Tongue (tissue), 2 donors: ENCODE results near the gene AMIGO1. TPM values are rescaled to one million over a fixed set of nuclear protein-coding genes. Genes with fewer than 3 reads are reported as not detected.

ENCODE experiments used
- DNase-seq: peaks from one replicate; pipeline ENCODE4 v3.0.0-alpha.2; 2015
- total RNA-seq: library from RNA; depleted of rRNA; stranded (reverse); fragments of >200 nt; gene quantifications from one replicate; pipeline ENCODE4 v1.2.3, GENCODE V29; 2014

Gene AMIGO1
- total RNA-seq, 1 donor from 2014 or later, result 9.1 TPM

DNA sequence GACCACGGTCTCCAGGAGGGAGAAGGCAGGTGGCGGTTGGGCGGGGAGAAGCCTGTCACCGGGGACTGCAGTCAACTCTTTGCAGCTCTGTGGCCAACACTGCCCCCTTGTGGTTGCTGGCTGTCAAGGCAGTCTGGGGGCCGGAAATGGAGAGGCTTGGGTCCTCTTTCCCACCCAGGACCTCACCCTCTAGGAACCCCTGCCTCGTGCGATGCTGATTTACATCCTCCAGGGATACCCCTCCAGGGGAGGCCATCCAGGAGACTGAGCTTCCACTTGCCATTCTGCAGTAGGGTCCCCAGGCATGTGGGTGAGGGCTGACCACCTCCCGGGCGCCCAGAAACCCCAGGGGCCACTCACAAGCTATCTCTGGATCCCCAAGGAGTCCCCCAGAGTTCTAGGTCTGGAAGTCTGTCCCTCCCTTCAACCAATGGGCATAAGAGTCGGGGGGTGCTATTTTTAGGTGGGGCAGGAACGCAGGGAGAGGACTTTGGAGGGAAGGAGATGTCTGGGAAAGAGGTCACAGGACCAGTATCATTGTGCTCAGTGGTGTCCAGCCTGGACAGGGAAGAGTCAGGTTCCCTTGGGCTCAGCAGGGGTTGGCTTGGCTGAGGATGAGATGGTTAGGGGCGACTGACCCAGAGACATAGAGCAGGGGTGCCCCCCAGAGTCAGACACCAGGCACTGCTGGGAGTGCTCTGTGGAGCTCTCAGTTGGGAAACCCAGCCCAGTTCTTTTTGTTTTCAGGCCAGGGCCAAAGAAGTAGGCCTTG lies 23.0 kb upstream of the AMIGO1 start:
- DNase-seq, result peak; percentile 94

DNA sequence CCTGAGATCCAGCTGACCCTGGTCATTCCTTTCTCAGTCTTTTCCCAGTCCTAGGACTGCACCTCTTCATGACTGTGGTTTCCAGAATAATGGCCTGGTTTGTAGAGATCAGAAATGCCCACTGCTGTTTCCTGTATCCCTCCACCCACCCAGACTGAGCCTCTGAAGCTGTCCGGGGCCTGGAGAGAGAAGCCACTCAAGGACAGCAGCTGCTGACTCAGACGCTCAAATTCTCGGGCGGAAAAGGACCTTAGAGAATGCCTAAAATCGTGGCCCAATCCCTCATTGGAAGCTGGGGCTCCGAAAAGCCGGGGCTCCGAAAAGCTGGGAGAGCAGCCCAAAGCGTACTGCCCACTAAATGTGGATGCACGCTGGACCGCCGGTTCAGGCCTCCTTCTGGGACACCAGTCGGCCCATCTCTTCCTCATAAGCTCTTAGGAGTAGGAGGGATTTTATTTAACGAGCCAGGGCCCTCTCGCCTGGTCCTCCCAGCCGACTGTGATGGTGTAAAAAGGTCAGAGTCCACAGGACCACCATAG lies 22.4 kb upstream of the AMIGO1 start:
- no peak for DNase-seq

DNA sequence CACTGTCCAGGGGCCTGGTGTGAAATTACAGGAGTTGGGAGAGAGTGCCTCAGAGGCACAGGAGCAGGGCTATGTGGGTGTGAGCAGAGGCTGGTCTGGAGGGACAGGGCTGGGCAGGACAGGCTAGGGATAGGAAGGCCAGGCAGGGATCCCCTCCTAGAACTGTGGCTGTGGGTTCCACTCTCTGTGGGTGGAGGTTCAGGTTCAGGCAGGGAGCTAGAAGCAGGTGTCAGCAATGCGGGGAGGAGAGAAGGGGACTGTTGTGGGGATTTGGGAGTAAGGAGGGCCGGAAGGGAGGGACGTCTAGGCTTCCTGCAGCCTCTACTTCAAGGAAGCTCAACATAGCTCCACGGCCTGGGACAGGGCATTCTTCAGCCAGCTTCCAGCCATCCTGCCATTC lies 21.9 kb upstream of the AMIGO1 start:
- DNase-seq, result no peak

DNA sequence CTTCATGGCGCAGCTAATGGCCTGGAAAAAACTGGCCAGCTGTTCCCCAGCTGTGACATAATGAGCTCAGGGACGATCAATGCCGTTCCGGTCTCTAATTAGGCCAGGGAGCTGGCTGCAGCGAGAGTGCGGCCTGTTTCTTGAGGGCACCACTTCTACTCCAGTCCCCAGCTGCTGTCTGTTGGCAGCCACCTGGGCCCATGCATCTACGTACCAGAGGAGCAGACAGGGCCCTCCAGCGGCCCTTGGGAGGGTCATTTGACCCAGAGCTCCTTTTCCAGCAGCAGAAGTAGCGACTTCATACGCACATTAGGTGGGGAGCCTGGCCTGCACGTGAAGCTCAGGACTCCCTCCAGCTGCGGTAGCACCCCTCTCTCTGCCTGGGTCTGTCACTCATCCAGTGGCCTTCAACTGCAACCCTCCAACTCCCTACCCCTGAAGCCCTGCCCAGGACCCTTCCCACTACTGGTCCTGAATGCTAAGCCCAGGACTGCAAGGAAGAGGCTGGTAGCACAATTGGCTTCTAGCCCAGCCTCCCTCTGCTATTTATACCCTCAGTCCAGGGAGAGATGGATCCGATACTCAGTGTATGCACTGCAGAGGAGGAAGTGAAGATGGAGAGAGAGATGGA lies 21.0 kb upstream of the AMIGO1 start:
- peak; percentile 97 for DNase-seq

DNA sequence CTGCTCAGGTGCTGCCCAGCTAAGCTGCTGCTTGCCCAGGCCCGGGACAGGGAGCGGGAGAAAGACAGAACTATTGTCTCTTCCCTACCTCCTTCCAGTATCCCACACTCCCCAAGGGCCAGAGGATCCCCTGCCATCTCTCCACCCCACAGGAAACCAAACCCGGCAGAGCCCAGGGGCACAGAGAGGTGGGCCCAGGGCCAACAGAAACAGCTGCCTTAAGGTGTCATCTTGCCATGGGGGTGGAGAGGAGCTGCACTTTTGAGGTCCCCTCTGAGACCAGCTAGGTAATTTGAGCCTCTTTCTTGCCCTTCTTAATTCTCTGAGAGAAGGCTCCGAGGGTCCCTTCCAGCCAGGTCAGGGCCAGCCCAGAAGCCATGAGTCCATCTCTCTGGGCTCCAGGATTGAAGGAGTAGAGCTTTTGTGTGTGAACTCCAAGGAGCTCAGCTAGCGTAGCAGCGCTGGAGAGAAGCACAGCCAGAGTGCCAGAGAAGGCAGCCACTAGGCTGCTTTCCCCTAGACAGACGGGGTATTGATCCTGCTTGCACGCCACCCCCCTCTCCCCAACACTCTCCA lies 20.4 kb upstream of the AMIGO1 start:
- peak; percentile 91 for DNase-seq

DNA sequence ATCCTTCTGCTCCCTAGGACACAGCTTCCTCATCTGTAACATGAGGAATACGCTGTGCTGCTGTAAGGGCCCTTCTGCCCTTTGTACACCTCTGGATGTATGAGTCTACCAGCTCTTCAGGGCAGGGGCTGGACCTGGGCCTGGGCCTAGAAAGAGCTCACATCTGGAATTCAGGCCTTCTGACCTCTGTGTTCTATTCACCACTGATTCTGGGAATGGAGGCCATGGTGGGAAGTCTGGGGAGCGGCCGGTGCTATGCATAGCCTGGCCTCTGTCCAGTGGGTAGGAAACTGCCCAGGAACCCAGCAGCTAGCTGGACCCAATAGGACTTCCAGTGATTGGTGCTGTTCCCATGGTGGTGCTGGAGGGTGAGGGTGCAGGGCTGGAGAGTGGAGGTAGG lies 19.2 kb upstream of the AMIGO1 start:
- no peak for DNase-seq

DNA sequence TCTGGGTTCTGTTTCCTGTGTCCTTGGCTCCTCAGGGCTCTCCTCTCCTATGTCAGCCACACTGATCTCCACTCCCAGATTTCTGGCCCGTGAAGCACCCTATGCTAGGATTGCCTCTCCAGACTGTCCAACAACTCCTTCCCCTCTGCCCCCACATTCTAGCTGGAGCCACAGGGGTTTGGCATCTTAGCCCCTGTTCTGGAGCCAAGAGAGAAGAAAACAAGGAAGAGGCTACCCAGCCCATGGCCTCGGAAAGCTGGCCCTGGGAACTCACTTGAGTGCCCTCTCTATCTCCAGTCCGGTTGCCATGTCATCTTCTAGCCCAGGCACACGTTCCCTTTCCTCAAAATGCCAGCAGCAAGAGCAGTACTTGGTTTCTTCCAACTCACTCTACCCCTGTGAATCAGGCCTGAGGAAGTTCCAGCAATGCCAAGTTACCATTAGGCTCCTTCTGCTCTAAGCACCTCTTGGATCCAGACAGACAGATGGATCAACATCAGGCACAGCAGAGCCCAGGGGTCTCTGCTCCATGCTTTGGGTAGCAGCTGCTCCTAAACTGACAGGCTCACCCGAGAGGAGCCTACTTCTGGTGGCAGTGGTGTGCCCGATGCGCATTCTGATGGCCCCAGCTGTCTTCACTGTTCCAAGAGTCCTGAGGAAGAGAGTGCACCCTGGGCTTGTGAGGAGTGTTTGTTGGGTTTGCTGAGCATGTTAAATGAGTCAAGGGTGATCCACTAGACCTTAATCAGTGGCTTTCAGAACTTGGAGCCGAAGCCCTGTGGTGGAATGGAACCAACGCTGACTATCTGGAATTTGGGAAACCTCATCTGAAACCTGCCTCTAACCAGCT lies 18.5 kb upstream of the AMIGO1 start:
- peak; percentile 58 for DNase-seq

DNA sequence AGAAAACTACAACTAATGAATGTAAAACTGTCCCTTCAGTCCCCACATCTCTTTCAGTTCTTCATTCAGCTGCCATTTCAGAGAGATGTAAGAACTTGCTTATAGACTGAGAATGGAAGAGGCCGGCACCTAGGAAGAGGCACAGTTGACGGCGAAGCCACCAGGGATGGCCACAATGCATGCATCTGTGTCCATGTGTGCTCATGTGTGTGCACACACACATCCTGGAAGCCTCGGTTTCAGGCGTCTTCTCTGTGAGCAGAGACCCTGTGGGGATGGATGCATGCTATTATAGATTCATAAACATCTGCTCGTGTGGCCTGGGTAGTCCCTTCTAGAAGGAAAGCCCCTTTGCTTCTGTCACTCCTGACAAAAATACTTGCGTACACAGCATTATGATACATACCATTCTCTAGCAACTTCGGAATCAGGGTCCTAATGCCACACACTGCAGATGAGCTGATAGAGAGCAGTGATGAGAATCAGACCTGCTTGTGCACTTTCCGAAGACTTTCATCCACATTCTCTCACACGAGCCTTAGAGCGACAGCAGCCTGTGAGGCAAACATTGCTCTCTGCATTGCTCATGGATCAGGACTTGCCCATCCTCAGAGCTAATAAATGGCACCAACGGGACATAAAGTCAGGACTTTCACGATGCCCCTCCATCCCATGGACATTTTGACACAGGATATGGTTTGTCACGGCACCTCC lies 17.7 kb upstream of the AMIGO1 start:
- no peak for DNase-seq

DNA sequence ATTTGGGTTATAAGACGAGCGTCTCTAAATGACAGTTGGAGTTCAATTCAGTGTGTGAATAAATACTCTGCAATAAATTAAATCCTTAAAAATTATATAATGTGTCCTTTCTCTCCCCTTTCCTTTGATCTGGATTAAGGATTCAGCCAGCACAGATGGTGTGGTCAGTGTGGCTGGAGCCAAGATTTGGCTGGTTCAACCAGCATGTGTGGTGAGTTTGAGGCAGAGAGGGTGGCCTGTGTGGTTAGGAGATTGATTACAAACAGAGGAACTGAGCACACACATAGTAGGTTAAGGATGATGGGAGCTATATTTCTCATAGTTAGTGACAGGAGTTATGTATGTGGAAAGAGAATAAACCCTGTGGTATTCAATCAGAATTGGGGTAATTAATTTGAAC lies 14.2 kb upstream of the AMIGO1 start:
- no peak for DNase-seq

DNA sequence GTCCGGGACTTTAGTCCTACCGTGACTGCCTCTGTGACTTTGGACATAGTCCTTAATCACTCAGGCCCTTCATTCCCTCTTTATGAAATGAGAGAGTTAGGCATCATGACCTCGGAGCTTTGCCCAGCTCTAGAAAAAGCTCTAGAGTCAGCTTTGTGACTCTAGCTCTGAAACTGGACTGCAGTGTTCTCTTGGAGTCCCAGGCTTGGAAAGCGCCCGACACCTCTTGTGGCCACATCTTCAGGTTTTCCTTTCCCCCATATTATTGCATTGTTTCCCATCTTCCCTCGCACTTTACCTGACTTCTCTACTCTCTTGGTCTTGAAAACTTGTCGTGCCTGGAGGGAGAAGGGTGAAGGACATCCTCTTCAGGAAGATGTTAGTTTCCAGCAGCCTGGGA lies 12.5 kb upstream of the AMIGO1 start:
- no peak for DNase-seq

DNA sequence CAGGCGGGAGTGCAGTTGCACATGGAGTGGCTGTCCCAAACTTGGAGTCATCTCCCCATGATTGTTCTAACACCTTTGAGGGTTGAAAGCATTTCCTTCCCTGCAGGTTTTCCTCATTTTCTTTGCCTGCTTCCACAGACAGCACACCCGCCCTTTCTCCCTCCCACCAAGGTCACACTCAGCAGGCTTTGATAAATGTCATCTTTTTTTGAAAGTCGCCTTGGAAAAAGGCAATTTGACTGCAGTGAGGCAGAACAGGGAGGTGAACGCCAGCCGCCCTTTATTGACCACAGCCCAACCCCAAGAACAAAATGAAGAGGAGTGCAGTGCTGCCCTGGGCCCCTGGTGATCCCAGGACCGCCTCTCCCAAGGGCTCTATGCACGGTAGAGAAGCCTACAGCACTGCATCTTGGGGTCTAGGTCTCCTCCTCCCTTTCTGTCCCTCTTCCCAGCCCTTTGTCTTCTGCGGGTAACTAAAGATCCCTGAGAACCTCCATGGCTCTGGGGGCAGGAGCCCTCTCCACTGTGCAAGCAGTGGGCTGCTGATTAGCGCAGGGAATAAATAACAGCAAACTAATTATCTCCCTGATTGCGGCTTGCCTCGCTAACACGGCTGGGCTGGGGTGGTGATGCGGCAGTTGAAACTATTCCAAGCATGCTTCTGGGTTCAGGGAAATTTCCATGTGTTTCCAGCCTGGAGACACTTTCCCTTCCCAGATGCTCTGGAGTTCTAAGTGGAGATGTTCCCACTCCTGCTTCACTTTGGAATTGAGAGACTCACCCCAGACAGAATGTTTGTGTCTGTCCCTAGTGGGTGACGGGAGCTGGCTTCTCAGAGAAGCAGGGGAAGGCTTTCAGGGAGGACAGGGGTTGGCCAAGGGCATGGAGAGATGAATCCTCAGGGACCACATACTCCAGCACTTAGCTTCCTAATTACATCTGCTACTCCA lies 11.8 kb upstream of the AMIGO1 start:
- no peak for DNase-seq

DNA sequence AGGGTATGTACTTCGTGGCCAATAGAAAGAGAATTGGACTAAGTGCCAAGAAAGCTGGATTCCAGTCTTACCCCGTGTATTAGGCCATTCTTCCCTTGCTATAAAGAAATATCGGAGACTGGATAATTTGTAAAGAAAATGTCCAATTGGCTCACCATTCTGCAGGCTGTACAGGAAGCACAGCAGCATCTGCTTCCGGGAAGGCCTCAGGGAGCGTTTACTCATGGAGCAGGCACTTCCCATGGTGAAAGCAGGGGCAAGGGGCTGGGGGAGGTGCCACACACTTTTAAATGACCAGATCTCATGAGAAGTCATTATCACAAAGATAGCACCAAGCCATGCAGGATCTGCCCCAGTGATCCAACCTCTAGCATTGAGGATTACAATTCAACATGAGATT lies 7.8 kb upstream of the AMIGO1 start:
- DNase-seq, result no peak

DNA sequence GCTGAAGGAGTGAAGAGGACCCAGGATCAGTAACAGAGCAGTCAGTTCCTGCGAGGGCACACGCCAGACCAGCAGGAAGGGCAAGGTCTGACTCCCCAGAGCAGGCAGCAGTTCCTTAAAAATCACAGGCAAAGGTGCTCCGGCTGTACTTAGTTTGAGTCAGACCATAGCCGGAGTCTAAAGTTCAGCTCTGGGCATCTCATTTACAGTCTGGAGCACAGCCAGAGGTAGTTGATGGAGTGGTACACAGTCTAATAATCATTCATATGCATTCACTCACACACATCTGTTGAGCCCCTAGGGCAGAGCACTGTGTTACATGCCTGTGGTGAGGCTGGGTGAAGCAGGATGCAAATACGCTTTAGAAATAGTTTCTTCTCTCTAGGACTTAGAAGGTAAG lies 7.3 kb upstream of the AMIGO1 start:
- DNase-seq, result no peak

DNA sequence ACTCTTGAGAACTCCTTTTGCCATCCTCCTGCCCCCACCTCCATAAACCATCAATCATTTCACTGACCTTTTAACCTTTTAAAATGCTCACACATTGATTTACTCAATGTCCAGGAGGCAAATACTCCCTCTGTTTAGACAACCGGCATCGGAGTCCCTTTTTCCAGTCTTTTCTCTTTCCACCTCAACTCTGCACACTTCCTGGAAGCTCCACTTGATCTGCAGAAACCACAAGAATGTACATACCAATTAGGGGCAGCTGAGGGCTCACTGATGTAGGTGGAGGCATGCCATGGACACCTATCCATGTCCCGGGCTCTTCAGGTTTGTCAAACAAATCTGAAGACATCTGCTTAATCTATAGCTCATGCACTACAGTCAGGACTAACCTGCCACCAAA lies 5.3 kb upstream of the AMIGO1 start:
- DNase-seq, result no peak

DNA sequence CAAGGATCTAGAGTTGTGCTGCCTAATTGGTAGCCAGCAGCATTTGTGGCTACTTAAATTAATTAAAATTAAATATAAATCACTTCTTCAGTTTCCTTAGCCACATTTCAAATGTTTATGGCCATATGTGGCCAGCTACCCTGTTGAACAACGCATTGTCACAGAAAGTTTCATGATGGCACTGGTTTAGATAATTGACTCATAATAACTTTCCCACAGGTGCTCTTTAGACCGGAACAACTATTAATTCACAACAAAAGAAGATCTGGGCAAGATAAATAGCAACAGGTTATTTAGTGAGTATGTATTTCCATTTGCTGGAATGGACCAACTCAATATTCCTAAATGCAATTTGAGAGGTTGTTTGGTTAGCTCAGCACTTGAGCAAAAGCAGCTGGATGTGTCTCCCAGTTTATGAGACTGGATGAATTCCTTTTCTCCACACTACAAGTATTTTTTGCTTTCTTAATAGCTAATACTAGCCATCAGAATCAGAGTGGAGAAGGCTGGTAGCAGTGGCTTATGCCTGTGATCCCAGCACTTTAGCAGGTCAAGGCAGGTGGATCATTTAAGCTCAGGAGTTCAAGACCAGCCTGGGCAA lies 3.7 kb upstream of the AMIGO1 start:
- no peak for DNase-seq

DNA sequence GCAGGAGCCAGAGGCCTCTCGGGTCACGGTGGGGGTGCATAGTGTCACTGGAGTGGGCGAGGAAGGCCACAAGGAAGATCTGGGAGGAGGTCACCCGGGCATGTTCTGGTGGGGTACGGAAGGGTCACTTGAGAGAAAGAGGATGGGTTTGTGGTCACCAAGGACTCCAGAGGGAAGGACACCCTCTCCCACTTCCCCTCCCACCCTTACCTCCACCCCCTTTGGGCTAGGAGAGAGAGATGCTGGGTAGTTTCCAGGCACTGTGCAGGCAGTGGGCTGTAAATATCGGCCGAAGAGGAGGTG lies 703 bp downstream of the AMIGO1 start:
- DNase-seq, result no peak

DNA sequence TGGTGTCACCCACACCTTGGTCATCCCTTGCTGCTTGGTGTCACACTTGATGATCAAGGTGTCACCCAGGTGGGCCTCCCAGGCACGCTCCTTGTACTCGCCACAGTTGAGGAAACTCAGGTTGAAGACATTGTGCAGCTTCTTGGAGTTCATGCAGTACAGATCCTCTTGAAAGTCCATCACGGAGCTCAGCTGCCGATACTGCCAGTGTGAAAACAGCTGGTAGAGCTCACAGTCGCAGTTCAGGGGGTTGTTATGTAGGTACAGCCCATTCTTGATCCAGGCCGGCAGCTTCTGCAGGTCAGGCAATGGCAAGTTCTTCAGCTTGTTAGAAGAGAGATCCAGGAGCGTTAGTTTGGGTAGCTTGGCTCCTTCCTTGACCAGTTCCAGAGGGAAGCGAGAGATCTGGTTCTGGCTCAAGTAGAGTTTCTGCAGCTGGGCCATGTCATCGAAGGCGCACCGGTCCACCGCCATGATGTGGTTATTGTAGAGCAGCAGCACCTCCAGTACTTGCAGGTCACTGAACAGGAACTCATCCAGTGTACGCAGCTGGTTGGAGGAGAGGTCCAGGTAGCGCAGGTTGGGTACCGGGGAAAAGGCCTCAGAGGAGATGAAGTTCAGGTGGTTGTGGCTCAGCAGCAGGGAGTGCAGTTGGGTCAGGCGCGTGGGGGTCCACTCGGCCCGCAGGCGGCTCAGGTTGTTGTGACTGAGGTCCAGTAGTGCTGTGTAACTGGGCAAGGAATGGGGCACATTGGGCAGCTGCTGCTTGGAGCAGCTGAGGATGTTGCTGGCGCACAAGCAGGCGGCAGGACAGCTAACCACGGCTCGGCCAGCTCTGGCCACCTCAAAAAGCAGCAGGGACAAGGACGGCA lies 1.3 kb downstream of the AMIGO1 start:
- no peak for DNase-seq

DNA sequence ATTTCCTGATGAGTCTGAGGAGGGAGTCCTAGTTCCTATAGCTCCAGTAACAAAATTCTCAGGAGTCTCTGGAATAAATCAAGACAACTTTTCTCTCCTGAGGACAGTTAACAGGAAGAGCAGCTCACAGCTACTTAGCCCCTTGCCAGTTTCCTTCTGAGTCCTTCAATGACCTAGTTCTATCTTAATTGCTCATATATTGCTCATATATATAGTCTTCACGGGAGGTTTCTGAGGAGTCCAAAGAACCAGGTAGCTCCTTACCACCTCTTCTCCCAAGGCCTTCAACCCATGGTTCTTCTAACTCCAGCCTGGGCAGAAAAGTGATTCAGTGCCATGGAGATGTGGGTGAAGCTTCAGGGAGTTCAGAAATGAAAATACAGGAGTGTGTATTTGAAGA lies 4.6 kb downstream of the AMIGO1 start:
- no peak for DNase-seq

DNA sequence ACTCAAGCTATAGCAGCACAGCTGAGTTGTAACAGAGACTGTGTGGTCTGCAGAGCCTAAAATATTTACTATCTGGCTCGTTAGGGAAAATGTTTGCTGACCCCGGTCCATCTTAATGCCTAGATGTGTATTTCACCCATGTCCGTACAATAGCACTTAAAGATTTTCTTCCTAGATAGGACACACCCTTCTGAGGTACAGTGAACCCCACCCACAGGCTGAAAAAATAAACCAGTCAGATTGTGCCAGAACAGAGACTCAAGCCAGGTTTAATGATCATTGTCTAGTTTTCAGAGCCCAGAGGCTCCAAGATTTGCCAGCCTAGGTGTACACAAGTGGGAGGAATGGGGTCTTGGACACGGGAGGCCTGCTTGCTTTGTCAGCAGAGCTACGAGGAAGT lies 5.6 kb downstream of the AMIGO1 start:
- DNase-seq, result no peak
